NK-92 treated with Interleukin-12 subunit alpha and Interleukin-12 subunit beta, amount 100 ng/mL, for 24 hours (cell line): ENCODE measurements around the gene TCF4.

Source experiments
- DNase-seq: peaks from one replicate; lab custom pipeline; 2025; lab: John Stamatoyannopoulos, UW

TCF4 gene

DNA sequence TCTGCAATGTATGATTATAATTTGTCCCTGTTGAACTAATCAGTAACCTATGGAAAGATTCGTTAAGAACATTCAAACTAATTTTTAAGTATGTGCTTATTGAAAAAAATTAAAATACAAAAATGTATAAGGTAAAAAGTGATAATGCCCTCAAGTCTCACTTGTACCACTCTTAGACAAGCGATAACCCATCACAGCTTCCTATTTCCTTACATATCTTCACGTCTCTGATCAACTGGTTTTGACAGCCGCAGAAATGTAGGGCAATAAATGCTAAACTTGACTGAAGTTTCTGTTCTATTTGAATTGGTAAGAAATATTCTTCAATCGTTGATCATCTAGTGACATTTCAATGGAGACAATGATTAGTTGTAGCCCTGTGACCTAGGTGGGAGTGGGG, 112.5 kb downstream of the TCF4 start:
- no peak for DNase-seq

GRCh38 chr18:55473560-55473959, 114.4 kb downstream of the TCF4 start:
- no peak for DNase-seq

- no peak for DNase-seq
These were observed 114.9 kb downstream of the TCF4 start for GRCh38 chr18:55473058-55473457.

- no peak for DNase-seq
These were observed 117.2 kb downstream of the TCF4 start for GRCh38 chr18:55470826-55471225.

DNA sequence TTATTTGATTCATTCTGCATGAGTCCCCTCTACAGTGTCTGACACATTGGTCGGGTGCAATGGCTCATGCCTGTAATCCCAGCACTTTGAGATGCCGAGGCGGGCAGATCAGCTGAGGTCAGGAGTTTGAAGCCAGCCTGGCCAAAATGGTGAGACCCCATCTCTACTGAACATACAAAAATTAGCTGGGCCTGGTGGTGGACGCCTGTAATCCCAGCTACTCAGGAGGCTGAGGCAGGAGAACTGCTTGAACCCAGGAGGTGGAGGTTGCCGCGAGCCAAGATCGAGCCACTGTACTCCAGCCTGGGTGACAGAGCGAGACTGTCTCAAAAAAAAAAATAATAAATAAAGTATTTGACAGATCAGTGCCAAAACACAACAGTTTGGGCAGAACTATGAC, 118.9 kb downstream of the TCF4 start:
- peak; percentile 1 for DNase-seq

DNA sequence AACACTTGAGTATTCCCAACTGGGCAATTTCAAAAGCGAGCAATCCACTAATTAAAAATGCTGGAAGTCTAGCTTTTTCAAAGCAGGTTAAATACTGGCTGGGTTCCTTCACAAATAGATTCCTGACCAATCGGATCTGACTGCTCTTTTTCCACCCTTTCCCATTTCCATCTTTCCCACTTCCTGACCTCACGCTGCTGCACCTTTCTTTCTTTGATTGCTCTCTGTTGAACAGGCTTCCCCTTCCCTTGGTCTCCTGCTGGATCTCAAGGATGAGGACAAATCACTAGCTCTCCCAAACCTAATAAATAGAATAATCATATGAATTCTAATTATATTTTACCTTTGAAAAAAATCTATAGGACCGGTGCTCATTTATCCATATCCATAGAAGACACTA, 121.2 kb downstream of the TCF4 start:
- DNase-seq, result no peak

- no peak for DNase-seq
These were observed 122.7 kb downstream of the TCF4 start for GRCh38 chr18:55465313-55465712.

- DNase-seq, result no peak
These were observed 123.4 kb downstream of the TCF4 start for GRCh38 chr18:55464581-55464980.

GRCh38 chr18:55462652-55463051, 125.3 kb downstream of the TCF4 start:
- DNase-seq, result no peak

DNA sequence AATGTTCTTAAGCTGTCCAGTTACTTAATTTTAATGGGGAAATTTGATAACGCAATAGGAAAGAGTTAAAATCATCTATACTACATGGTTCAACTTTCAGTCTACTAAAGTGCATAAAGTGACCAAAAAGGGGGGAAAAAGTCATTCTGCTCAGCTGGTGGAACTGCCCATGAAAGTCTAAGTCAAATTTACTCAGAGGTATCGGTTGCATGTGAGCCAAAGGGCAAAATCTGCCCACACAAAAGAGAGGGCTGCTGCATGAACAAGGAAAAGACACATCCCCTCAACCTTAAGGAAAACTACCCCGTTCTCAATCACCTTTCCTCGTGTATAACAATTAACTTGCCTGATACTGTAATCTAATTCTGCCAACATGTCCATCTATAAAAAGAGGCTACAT, 126.1 kb downstream of the TCF4 start:
- no peak for DNase-seq

- no peak for DNase-seq
These were observed 129.4 kb downstream of the TCF4 start for GRCh38 chr18:55458456-55459203.

- no peak for DNase-seq
These were observed 131.0 kb downstream of the TCF4 start for GRCh38 chr18:55457028-55457427.

GRCh38 chr18:55455938-55456337, 132.1 kb downstream of the TCF4 start:
- DNase-seq, result no peak

DNA sequence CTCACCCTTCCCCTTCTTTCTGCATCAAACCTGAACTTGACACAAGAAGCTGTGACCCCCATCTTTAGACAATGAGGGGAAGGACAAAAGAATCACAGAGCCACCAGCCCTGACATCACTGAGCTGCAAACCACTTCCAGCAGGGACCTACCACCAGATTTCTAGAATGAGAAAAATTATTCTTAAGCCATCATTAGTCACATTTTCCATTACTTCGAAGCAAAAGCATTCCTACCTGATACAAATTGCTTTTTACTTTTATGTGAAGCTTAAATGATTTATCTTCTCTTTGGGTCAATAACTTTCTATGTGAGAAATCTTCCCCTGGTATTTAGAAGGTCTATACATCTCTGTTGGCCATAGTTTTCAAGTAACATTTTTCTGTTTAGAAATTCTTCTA, 134.8 kb downstream of the TCF4 start:
- DNase-seq, result peak; percentile 1

GRCh38 chr18:55452123-55452611, 135.8 kb downstream of the TCF4 start:
- DNase-seq, result no peak

GRCh38 chr18:55449412-55450140, 138.4 kb downstream of the TCF4 start:
- DNase-seq, result no peak

DNA sequence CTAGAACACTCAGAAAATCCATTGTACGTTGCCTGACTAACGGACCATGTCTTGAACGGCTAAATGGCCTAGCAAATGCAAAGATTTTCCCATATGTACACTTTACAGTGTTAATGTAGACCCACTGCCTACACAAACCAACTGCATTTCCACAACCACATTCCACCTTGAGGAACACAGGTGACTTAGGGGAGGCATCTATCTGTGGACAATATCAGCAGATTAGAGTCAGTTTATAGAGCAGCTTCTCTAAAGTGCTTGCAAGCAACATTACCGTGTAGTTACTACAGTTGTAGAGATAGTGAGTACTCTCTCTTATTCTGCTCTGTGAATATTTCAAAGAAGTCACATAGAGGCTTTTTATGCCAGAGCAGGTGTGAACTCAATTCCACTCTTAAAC, 139.6 kb downstream of the TCF4 start:
- DNase-seq, result no peak

DNA sequence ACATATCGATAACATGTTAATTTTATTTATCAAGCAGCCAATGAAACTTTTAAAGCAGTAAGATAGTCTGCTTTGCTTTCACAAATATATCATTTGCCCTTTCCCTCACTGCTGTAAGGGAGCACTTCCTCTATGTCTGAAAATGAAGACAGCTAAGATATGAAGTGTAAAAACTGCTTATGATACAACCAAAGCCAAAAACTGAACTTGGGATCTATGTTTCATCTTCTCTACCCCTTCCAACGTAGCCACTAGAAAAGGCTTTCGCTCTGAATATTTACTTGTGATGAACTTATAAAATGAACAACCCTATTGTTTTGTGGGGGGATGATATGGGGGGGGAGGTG, 140.3 kb downstream of the TCF4 start:
- no peak for DNase-seq

DNA sequence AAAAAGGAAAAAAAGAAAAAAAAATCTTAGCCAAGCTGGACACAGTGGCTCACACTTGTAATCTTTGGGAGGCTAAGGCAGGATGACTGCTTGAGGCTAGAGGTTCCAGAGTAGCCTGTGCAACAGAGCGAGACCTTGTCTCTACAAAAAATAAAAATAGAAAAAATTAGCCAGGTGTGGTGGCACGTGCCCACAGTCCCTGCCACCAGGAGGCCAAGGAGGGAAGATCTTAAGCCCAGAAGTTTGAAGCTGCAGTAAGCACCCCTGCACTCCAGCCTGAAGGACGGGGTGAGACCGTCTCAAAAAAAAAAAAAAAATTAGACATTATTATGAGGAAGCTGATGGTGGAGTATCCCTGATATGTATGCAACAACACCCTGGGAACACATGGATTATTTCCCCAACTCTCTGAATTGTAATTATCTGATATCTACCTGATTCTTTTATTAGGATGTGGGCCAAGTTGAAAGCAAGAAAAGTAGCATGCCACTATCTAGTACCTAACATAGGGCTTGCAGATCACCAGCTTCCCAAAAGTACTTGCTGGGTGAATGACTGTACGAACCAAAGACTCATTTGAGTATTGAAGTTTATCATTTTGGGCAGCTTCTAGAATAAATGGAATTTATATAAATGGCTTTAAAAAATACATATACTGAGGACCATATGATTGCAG, 140.9 kb downstream of the TCF4 start:
- no peak for DNase-seq

GRCh38 chr18:55444536-55444935, 143.5 kb downstream of the TCF4 start:
- DNase-seq, result no peak

DNA sequence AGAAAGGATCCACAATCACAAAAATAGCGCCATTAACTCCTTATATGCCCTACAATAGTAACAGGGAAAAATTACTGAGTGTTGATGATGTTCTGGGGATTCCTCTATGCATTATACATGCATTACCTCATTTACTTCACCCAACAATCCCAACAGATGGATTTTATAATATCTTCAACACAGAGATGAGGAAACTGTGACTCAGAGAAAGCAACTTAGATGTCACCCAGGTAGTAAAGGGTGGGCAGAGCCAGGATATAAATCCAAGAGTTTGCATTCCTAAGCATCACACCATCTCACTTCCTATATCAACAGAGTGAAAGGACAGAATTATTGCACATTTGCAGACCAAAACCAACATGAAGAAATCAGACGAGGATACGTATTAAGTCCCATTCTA, 144.2 kb downstream of the TCF4 start:
- DNase-seq, result no peak

DNA sequence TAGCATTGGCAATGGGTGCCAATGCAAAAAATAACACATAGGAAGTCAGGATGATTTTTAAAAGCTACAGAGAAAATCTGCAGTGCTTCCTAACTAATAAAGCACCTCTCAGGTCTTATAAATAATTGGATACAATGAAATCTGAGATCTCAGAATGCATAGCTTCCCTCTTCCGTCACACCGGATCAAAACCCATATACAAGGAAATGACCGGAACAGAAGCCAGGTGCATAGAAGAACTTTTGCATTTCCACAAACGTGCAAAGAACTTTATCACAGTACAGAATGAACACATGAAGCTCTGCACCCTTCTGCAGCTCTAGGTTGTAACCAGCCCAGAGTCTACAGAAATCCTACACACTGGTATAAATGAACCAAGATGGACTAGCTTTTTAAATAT, 145.4 kb downstream of the TCF4 start:
- DNase-seq, result no peak

- DNase-seq, result no peak
These were observed 147.0 kb downstream of the TCF4 start for GRCh38 chr18:55440988-55441387.
